SKM-1 treated with dmso at 0.1 percent for 144 hours (cell line): ENCODE results near the gene CNTNAP2.

Experiments
- DNase-seq: peaks from one replicate; lab custom pipeline; 2025; ENCODE audit not compliant: unreplicated experiment; lab: John Stamatoyannopoulos, UW

The CNTNAP2 gene

DNA sequence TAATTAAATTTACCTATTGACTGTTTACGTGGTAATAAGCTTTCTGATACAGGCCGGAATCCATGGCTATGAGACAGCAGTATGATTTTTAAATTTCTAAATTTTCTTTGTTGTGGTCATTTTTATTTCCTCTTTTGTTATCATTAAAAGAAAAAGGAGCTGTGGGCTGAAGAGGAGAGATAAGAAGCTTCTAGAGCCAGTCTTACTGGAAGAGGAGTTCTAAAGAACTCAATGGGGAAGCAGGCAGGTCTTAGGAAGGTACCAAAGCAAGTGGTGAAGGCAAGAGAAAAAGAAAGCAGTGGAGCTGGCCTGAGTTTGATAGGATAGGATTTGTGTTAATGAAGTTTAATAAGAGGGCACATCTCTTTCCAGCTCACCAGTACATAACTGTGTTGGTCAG, 1187.8 kb downstream of the CNTNAP2 start:
- DNase-seq = no peak

DNA sequence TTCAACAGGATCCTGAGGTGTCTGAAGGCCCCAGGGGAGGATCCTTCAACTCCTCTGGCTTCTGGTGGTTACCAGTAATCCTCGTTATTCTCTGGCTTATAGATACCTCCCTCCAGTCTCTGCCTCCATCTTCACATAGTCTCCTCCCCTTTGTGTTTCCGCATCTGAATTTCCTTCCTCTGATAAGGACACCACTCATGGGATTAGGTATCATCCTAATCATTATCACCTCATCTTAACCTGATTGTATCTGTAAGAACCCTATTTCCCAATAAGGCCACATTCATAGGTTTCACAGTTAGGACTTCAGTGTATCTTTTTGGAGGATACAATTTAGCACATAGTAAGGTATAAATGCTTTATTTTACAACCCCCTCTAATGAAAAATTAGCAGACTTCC, 1189.2 kb downstream of the CNTNAP2 start:
- DNase-seq = no peak

- DNase-seq = no peak
Observed at GRCh38 chr7:147308539-147308938, 1191.9 kb downstream of the CNTNAP2 start.

- DNase-seq = peak; percentile 17
Observed at GRCh38 chr7:147311336-147311735, 1194.7 kb downstream of the CNTNAP2 start.

DNA sequence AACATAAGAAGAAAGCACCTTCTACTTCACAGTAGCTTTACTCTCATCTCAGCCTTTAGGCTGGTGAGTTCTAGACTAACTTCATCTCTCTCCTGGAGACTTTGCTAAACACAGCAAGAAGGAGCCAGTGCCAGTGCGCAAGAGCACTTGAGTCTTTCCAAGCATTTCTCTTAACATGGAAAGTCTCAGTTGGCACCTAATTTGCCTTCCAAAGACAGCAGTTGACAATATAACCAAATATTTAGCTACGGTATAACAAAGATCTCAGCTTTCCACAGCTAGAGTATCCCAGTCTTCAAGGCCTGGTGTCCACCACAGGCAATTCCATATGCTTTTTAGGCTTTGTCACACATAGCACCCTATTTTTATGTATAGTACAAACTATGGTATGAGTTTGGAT, 1204.9 kb downstream of the CNTNAP2 start:
- no peak for DNase-seq

GRCh38 chr7:147332988-147333387, 1216.4 kb downstream of the CNTNAP2 start:
- DNase-seq = peak; percentile 20

DNA sequence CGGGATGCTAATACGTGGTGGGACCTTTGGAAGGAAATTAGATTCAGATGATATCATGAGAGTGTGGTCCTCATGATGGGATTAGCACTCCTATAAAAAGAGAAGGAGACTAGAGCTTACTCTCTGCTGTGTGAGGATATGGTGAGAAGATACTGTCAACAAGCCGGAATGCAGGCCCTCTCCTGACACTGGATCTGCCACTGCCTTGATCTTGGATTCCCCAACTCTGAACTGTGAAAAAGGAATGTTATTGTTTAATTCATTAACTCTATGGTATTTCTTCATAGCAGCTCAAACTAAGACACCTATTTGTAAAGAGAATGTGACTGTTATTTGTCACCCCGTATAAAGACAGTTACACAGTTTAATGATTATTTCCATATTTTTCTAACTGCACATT, 1246.5 kb downstream of the CNTNAP2 start:
- DNase-seq = no peak

DNA sequence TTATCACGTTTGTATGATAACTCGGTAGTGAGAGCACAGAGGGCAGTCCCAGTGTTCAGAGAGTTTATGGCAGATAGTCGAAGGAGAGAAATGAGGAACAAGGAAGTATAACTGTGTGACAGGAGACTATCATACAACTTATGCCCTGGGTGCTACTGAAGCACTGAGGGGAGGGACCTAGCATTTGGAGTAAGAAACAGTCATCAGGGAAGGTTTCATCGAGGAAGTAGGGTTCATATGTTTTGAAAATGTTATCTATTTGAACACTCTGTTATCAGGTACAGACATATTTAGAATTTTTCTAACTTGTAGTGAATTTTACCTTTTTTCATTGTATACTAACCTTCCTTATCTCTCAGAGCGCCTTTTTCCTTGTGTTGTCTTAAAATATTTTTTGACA, 1259.6 kb downstream of the CNTNAP2 start:
- no peak for DNase-seq

DNA sequence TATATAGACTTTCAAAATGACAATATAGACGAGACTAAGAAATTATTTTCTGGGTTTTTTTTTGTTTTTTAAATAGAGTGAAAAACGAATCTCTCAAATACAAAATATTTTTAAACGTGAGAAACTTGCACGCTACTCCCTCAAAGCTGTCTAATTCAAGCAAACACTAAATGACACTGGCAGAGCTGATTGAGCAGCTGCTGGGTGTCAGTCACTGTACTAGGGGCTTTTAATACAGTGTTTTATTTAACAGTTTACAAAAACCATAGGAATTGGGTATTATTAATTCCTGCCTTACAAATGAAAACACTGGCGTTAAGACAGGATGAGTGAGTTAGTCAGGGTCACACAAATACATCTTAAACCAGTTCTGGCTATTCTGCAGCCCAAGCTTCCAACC, 1264.3 kb downstream of the CNTNAP2 start:
- DNase-seq = no peak

- DNase-seq = no peak
Observed at GRCh38 chr7:147394329-147394728, 1277.7 kb downstream of the CNTNAP2 start.

DNA sequence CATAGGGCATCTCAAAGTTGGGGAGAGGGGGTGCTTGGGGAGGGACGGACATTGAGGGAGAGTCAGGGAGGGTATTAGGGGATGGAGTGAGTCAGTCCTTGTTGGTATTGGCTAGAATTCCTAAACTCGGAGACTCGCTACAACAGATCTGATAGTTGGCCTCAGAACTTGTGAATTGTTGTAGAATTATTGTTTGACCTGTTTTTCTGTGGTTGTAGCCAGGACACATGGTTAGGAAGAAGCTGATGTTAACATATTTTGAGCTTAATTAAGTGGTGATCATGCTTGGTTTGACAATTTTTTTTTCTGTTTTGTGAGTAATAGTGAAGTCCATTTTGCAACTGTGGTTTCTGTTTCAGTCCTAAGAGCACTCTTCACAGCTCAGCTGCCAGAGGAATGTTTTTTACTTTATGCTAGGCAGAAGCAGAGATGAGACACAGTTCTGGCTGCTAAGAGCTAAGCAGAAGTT, 1283.7 kb downstream of the CNTNAP2 start:
- DNase-seq = no peak

DNA sequence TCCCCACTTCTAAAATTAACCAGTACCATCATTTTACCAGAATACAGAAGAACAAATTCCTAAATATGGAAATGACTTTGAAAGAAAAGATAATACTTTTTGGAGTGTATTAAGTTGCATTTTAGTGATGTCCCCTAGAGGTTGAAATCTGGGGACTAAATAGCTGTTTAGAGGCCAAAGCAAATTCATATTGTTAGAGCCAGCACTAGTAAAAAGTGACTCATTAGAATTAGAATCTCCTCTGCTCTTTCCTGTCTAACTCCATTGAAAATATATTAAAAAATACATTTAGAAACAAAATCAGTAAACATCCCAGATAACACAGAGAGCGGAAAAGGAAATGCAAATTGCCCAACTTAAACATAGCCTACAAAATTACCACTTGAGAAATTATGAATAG, 1284.3 kb downstream of the CNTNAP2 start:
- no peak for DNase-seq

DNA sequence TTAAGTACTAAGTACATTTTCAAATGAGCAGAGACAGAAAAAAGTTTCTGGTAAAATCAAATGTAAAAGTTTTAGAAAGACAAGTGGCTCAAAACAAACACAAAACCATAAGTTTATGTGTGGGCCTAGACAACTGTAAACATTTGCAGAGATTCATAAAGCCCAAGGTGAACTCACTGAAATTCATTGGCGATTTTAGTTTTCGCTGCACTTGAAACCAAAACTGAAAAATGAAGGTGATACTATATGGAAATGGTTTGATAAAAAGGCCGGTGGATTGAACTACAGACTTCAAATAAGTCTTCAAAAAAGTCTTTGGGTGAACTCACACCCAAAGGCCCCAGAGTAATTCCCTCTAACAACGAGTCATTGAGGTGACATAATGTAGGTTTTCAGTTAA, 1289.0 kb downstream of the CNTNAP2 start:
- DNase-seq = no peak

DNA sequence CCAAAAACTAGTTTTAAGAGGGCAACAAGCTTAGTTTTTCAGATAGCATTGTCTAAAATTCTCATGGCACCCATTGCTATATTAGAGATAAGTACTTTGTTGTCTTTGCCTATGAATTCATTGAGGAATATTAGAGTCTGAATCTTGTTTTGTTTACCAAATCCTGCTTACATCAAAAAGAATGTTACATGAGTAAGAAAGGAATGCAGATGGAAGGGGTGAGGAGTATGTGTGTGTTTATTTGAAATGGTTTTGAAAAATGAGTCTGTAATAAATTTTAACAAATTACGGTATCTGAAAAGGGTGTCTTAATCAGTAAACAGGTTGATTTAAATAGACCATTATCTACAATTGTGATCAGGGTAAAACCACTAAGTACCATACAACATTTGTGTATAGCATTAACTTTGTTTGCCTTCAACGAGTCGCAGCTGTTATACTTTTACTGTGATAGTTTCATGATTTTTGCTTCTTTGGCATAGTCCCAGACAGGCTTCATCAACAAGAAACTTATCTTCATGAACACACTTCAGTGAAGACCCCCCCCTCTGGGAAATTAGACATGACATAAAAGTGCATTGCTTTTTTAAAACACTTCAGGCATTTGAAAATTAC, 1290.0 kb downstream of the CNTNAP2 start:
- no peak for DNase-seq

DNA sequence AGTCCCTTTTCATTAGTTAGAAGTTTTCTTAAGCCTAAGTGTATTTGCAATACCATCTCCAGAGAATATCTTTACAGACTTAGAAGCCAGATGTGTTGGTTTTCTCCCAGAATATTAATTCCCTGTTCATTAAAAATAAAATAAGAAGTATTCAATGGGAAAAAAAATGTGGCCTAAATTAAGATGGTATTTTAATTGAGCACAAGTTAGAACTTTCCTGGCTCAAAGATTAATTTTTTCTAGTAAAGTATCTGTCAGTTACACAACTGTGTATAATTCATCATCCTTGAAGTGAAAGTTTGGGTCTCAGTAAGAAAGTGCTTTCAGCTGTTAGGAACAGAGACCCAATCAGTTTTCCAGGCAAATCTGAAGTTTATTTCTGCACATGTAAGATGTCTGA, 1294.5 kb downstream of the CNTNAP2 start:
- DNase-seq = no peak

GRCh38 chr7:147412109-147412508, 1295.5 kb downstream of the CNTNAP2 start:
- DNase-seq = no peak

- DNase-seq = no peak
Observed at GRCh38 chr7:147412782-147413556, 1296.4 kb downstream of the CNTNAP2 start.

- DNase-seq = no peak
Observed at GRCh38 chr7:147413557-147413870, 1296.9 kb downstream of the CNTNAP2 start.

DNA sequence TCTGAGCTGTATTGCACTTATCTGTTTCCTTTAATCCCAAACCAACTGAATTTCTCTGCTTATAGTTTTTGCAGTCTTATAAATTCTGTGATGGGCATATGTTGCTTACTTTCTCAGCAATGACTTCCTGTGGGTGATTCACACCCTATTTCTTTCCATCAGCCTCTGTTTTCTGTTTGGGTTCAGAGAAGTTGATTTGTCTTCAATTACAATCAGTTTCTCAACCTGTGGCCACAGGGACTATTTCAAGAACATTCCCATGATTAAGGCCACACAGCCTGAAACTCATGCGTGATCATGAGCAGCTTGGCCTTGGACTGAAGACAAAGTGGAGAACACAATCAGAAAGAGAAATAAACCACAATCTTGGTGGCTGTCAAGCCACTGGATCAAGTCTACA, 1299.4 kb downstream of the CNTNAP2 start:
- no peak for DNase-seq

GRCh38 chr7:147418966-147419365, 1302.4 kb downstream of the CNTNAP2 start:
- DNase-seq = no peak

- DNase-seq = no peak
Observed at GRCh38 chr7:147423875-147424274, 1307.3 kb downstream of the CNTNAP2 start.

- no peak for DNase-seq
Observed at GRCh38 chr7:147428075-147428474, 1311.5 kb downstream of the CNTNAP2 start.

DNA sequence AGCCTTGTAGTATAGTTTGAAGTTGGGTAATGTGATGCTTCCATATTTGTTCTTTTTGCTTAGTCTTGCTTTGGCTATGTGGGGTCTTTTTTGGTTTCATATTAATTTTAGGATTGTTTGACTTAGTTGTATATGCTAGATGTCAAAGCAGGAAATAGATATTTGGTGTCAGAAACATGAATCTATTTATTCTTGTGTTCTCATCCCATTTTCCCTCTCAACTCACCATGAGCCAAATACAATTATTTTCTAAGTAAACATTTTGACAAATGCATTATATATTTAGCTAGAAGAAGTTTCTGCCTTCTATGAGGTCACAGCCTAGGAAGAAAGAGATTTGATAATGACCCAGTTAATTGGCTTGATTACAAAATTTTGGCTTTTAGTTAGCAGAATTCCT, 1313.4 kb downstream of the CNTNAP2 start:
- DNase-seq = no peak
